Activated B cell treated with CpG ODN at 0.5 μM for 24 hours (primary cell): ENCODE measurements around the gene USF3. TPM values are rescaled to one million over a fixed set of nuclear protein-coding genes. Genes with fewer than 3 reads are reported as not detected.

Experiments used
- ATAC-seq: fragments of 200-7000 bp; cut with Tn5 transposase; one replicate; pipeline ENCODE4 v1.10.0; 2021; ENCODE audit warnings: low read depth, mild to moderate bottlenecking, moderate library complexity
- CTCF ChIA-PET: fragments of 350-600 bp; sonication (Branson Sonifier 250); formaldehyde crosslinking; loops from one replicate; lab custom pipeline; 2021; ENCODE audit warnings: antibody characterized with exemption; lab: Charles Lee
- POLR2A ChIA-PET: fragments of 350-600 bp; sonication (Branson Sonifier 250); formaldehyde crosslinking; loops from one replicate; lab custom pipeline; 2021; ENCODE audit warnings: antibody characterized with exemption; lab: Charles Lee
- DNase-seq: peaks from one replicate; pipeline ENCODE4 v3.0.0; 2022
- H3K27ac Mint-ChIP-seq: one replicate; pipeline ENCODE4 v1.8.0; 2020; ENCODE audit warnings: mixed read lengths
- H3K27me3 Mint-ChIP-seq: one replicate; pipeline ENCODE4 v1.8.0; 2021; ENCODE audit warnings: mixed read lengths
- H3K36me3 Mint-ChIP-seq: one replicate; pipeline ENCODE4 v1.8.0; 2021; ENCODE audit warnings: low read depth, mixed read lengths
- H3K4me1 Mint-ChIP-seq: one replicate; pipeline ENCODE4 v1.8.0; 2021; ENCODE audit warnings: mixed read lengths
- H3K4me3 Mint-ChIP-seq: one replicate; pipeline ENCODE4 v1.8.0; 2020; ENCODE audit warnings: mild to moderate bottlenecking, mixed read lengths
- H3K9me3 Mint-ChIP-seq: one replicate; pipeline ENCODE4 v1.8.0; 2020; ENCODE audit warnings: mixed read lengths
- CTCF ChIP-seq: fragments of 200-600 bp; IDR thresholded peaks from one replicate; pipeline ENCODE4 v1.8.0; 2022; ENCODE audit warnings: antibody characterized with exemption, mild to moderate bottlenecking
- intact Hi-C: fragments of 100-400 bp; cut with micrococcal nuclease; formaldehyde crosslinking; loops from one replicate; pipeline ENCODE4 v1.15.1; 2024
- total RNA-seq: library from RNA; stranded (reverse); gene quantifications from 2 replicates; pipeline ENCODE4 v1.2.3, GENCODE V29; 2022

USF3 gene
- total RNA-seq, 1 donor from 2014 or later, result 25.3 TPM

DNA sequence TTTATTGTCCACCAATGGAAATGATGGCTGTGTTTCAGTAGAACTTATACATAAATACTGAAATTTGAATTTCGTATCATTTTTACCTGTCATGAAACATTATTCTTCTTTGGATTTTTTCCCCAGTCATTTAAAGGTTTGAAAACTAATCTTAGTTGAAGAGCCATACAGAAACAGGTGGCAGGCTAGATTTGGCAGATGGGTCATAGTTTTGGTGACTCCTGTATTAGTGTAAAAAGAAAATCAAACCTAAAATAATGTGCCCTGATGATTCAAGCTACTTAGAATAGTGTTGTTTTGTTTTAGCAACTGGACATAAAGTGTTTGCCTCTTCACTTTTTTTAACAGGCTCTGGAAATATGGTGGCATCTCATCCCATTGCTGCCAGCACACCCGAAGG, 95.2 kb downstream of the USF3 start:
- no peak for TF ChIP-seq CTCF
- H3K9me3 Mint-ChIP-seq, result no peaks in the 10 kb centered on the region
- H3K4me1 Mint-ChIP-seq, result peaks cover 3% of the 10 kb centered on the region
- CTCF ChIA-PET, result interaction anchor here (1.2 kb wide), 1 partner anchor 106 kb away, joined by 3 read pairs; no protein-coding TSS in a partner anchor
- intact Hi-C loops, result no loop called here
- ATAC-seq, result no peak
- POLR2A ChIA-PET, result interaction anchor here (0.6 kb wide), 1 partner anchor 86 kb away, joined by 3 read pairs; no protein-coding TSS in a partner anchor
- DNase-seq, result no peak
- no peaks in the 10 kb centered on the region for H3K27me3 Mint-ChIP-seq
- H3K4me3 Mint-ChIP-seq, result no peak overlapping the region
- no peak overlapping the region for H3K27ac Mint-ChIP-seq
- peaks cover 38% of the 10 kb centered on the region for H3K36me3 Mint-ChIP-seq

DNA sequence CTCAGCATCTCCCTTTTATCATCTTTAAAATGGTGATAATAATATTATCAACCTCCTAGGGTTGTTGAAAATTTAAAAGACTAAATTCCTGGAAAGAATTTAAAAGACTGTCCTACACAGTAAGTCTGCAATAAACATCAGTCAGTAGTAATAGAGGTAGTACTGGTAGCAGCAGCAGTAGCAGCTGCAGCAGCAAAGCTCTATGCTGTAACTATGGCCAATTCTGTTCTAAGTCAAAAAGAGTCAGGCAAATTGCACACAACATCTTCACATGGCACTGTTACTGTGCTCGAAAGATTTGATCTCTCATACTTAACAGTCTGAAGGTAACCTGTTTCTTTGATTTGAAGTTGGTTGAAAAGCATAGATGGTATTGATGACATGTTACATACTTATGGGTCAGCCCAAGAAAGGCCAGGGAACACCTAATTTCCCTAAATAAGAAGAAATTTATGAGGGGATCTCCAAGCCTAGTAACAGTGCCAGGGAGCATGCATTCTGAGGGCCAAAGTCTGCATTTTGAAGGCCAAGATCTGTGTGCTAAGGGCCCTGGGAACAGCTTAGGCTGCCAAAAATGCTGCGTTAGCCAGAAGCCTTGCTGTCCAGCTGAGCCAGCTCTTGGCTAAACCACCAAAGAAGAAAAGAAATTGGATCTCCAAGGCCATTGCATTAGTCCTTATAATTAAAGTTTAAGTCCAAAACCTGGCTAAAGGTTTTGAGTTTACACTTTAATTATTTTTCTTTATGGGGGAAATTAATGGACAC, 95.8 kb downstream of the USF3 start:
- Mint-ChIP-seq H3K27me3 (no peaks in the 10 kb centered on the region), H3K36me3 (peaks cover 38% of the 10 kb centered on the region), H3K4me1 (no peaks in the 10 kb centered on the region), H3K27ac (no peak overlapping the region), H3K4me3 (no peak overlapping the region), H3K9me3 (no peaks in the 10 kb centered on the region)
- CTCF ChIA-PET, result no interaction called here
- intact Hi-C loops, result no loop called here
- ATAC-seq (no peak), DNase-seq (no peak)
- POLR2A ChIA-PET, result interaction anchor here (0.6 kb wide), 1 partner anchor 85 kb away, joined by 3 read pairs; no protein-coding TSS in a partner anchor
- TF ChIP-seq CTCF, result no peak

Other genes with a start within 250 kb of the USF3 start
- gene SPICE1, start 181.5 kb downstream of the USF3 start, total RNA-seq, result 19.6 and 19.8 TPM in 2 replicates
- gene SIDT1, start 164.1 kb downstream of the USF3 start, total RNA-seq, result 35.7 and 44.9 TPM in 2 replicates
- 112 and 118 TPM in 2 replicates for gene NAA50, start 49.6 kb upstream of the USF3 start, total RNA-seq
- 49.3 and 49.9 TPM in 2 replicates for gene ATP6V1A, start 50.4 kb upstream of the USF3 start, total RNA-seq
- gene GRAMD1C, start 142.1 kb upstream of the USF3 start, total RNA-seq, result 11.4 and 12.2 TPM in 2 replicates